ENCODE measurements around the gene ABL2. TPM values are rescaled to one million over a fixed set of nuclear protein-coding genes. Genes with fewer than 3 reads are reported as not detected.

The ABL2 gene
- total RNA-seq, 1 donor from 2014 or later = 35.8 TPM

- Histone ChIP-seq H3K4me3 (ENCODE audit: low read depth, low read length) (no peak overlapping the region), H3K36me3 (ENCODE audit: control insufficient read depth, insufficient read depth, low read length) (no peaks in the 10 kb centered on the region), H3K27me3 (ENCODE audit: control insufficient read depth, insufficient read depth, low read length) (no peaks in the 10 kb centered on the region)
- DNase-seq (ENCODE audit: low read depth) (no peak), FAIRE-seq (no peak)
- TF ChIP-seq CTCF (IDR thresholded peaks at IDR 0.05; ENCODE audit: insufficient read depth, low read length, severe bottlenecking) = no peak
These were observed 12.1 kb upstream of the ABL2 start for GRCh38 chr1:179241530-179242097.

- Histone ChIP-seq H3K4me3 (ENCODE audit: low read depth, low read length) (no peak overlapping the region), H3K27me3 (ENCODE audit: control insufficient read depth, insufficient read depth, low read length) (no peaks in the 10 kb centered on the region), H3K36me3 (ENCODE audit: control insufficient read depth, insufficient read depth, low read length) (no peaks in the 10 kb centered on the region)
- TF ChIP-seq CTCF (IDR thresholded peaks at IDR 0.05; ENCODE audit: insufficient read depth, low read length, severe bottlenecking) = no peak
- DNase-seq (ENCODE audit: low read depth) (no peak), FAIRE-seq (no peak)
These were observed 7.7 kb upstream of the ABL2 start for GRCh38 chr1:179237222-179237621.

- DNase-seq (ENCODE audit: low read depth) = no peak
- TF ChIP-seq CTCF (IDR thresholded peaks at IDR 0.05; ENCODE audit: insufficient read depth, low read length, severe bottlenecking) = no peak
- FAIRE-seq = no peak
- H3K36me3 ChIP-seq (ENCODE audit: control insufficient read depth, insufficient read depth, low read length) = no peaks in the 10 kb centered on the region
- no peak overlapping the region for H3K4me3 ChIP-seq (ENCODE audit: low read depth, low read length)
- no peaks in the 10 kb centered on the region for H3K27me3 ChIP-seq (ENCODE audit: control insufficient read depth, insufficient read depth, low read length)
These were observed 5.4 kb upstream of the ABL2 start for GRCh38 chr1:179234863-179235262.

- Histone ChIP-seq H3K36me3 (ENCODE audit: control insufficient read depth, insufficient read depth, low read length) (no peaks in the 10 kb centered on the region), H3K27me3 (ENCODE audit: control insufficient read depth, insufficient read depth, low read length) (no peaks in the 10 kb centered on the region), H3K4me3 (ENCODE audit: low read depth, low read length) (no peak overlapping the region)
- FAIRE-seq = no peak
- DNase-seq (ENCODE audit: low read depth) = peak; percentile 37
- no peak for TF ChIP-seq CTCF (IDR thresholded peaks at IDR 0.05; ENCODE audit: insufficient read depth, low read length, severe bottlenecking)
These were observed 2.4 kb upstream of the ABL2 start for GRCh38 chr1:179231923-179232322.

DNA sequence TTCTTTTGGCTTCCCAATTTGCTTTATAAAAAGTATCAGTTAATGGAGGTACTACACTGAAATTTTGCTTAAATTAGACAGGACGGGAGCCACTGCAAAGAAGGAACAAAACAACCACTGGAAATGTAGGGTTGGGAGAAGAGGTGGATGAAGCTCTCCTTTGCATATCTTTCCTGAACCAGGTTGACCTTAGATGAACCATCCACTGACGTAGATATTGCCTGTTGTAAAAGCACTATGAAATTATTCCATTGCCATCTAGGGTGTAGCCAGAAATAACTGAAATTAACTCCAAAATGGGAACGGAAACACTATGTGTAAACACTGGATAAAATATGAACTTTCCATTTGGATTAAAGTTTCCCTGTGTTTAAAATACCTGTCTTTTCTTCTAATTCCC lies 1.2 kb upstream of the ABL2 start:
- Histone ChIP-seq H3K27me3 (ENCODE audit: control insufficient read depth, insufficient read depth, low read length) (no peaks in the 10 kb centered on the region), H3K4me3 (ENCODE audit: low read depth, low read length) (no peak overlapping the region), H3K36me3 (ENCODE audit: control insufficient read depth, insufficient read depth, low read length) (no peaks in the 10 kb centered on the region)
- no peak for FAIRE-seq
- no peak for DNase-seq (ENCODE audit: low read depth)
- TF ChIP-seq CTCF (IDR thresholded peaks at IDR 0.05; ENCODE audit: insufficient read depth, low read length, severe bottlenecking) = no peak

- Histone ChIP-seq H3K4me3 (ENCODE audit: low read depth, low read length) (peak overlapping the region; percentile 93), H3K27me3 (ENCODE audit: control insufficient read depth, insufficient read depth, low read length) (no peaks in the 10 kb centered on the region), H3K36me3 (ENCODE audit: control insufficient read depth, insufficient read depth, low read length) (no peaks in the 10 kb centered on the region)
- DNase-seq (ENCODE audit: low read depth) (peak; percentile 68), FAIRE-seq (no peak)
- TF ChIP-seq CTCF (IDR thresholded peaks at IDR 0.05; ENCODE audit: insufficient read depth, low read length, severe bottlenecking) = no peak
These were observed 774 bp upstream of the ABL2 start for GRCh38 chr1:179230251-179230650.
